Measurements from ENCODE around the gene NCKIPSD.

Gene NCKIPSD

DNA sequence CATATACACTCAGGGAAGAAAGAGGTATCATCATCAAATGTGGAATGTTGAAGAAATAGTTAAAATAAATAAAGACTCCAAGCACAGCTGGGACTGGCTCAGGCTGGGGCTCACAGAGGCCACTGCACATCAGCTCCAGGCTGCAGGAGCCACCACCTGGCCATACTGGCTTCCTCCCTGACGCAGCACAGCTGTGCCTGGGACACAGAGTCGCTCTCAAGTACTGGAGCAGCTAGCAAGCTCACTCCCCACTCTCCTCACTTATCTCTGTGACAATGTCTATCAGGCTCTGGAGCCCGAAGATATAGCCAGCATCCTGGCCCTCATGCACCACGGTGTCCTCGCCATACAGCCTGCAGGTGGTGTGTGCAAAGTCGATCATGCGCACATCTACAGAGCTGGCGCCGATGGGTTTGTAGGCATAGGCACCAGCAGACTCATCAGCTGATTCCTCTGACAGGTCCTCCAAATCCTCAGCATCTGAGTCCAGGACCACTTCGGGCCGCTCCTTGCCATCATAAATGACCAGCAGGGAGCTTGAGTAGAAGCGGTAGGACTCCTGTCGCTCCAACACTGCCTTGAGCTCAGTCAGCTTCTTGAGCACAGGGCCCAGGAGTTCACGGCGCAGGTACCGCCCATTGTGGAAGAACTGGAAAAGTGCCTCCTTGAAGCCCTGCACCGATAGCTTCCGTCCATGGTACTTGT is 2.5 kb upstream of the NCKIPSD start:
- H2AK5ac ChIP-seq (ENCODE audit: low read length) = no peak overlapping the region
- no peak overlapping the region for H3K56ac ChIP-seq (ENCODE audit: low read length)
- WGBS (ENCODE audit: extremely low coverage, insufficient coverage, low lambda C conversion rate) = no CpG with 5 or more reads among the region's 18 CpGs
- no peak overlapping the region for H2BK5ac ChIP-seq (ENCODE audit: low read length)
- peaks cover 2% of the 10 kb centered on the region for H3K79me2 ChIP-seq (ENCODE audit: control insufficient read depth, insufficient read depth, low read length)
- H3K9ac ChIP-seq (ENCODE audit: low read length) = no peak overlapping the region
- H3K23ac ChIP-seq (ENCODE audit: low read length) = no peak overlapping the region
- no peak overlapping the region for H3K18ac ChIP-seq (ENCODE audit: low read length)
- peaks cover 2% of the 10 kb centered on the region for H3K4me1 ChIP-seq (ENCODE audit: control insufficient read depth, low read depth, low read length)
- no peak overlapping the region for H2BK15ac ChIP-seq (replicated peaks; ENCODE audit: low read depth)
- H3K4me3 ChIP-seq (ENCODE audit: low read length) = no peak overlapping the region
- peaks cover 14% of the 10 kb centered on the region for H3K79me1 ChIP-seq (ENCODE audit: low read length)
- no peak overlapping the region for H2BK120ac ChIP-seq (ENCODE audit: low read depth, low read length)
- H4K5ac ChIP-seq (ENCODE audit: low read length) = no peak overlapping the region
- no peak overlapping the region for H3K27ac ChIP-seq (ENCODE audit: low read depth, low read length)
- no peak overlapping the region for H3K4me2 ChIP-seq (ENCODE audit: low read length)
- no peak overlapping the region for H4K8ac ChIP-seq (ENCODE audit: low read depth, low read length)
- no peak for DNase-seq
- H3K27me3 ChIP-seq (ENCODE audit: insufficient read depth, low read length, poor library complexity) = no peaks in the 10 kb centered on the region
- peaks cover 23% of the 10 kb centered on the region for H3K36me3 ChIP-seq (ENCODE audit: control insufficient read depth, insufficient read depth, low read length)
- no peak overlapping the region for H3K4ac ChIP-seq (ENCODE audit: low read depth, low read length)

DNA sequence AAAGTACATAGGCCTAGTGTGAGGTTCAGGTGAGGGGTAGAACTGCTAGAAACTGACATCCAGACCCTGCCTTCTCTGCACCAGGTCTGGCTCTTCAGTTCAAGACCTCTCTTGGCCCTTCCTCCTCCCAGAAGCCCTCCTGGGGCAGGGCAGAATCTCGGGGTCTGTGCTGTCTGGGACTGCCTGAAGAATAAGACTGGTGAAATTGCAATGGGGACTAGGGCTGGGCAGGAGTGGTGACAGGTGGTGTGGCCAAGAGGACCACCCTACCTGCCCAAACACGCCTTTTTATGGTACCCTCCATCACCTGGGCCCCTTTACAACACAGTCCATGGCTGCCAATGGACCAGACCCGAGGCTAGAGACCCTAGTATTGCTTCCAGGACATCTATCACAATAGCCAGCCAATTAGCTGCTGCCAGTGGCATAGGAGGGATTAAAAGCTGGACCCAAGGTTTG is 1.5 kb upstream of the NCKIPSD start:
- H4K5ac ChIP-seq (ENCODE audit: low read length) = no peak overlapping the region
- no peak overlapping the region for H2AK5ac ChIP-seq (ENCODE audit: low read length)
- H3K4me2 ChIP-seq (ENCODE audit: low read length) = no peak overlapping the region
- H3K23ac ChIP-seq (ENCODE audit: low read length) = no peak overlapping the region
- no peak overlapping the region for H3K56ac ChIP-seq (ENCODE audit: low read length)
- no peaks in the 10 kb centered on the region for H3K27me3 ChIP-seq (ENCODE audit: insufficient read depth, low read length, poor library complexity)
- no CpG with 5 or more reads among the region's 3 CpGs for WGBS (ENCODE audit: extremely low coverage, insufficient coverage, low lambda C conversion rate)
- H3K36me3 ChIP-seq (ENCODE audit: control insufficient read depth, insufficient read depth, low read length) = peaks cover 17% of the 10 kb centered on the region
- H3K27ac ChIP-seq (ENCODE audit: low read depth, low read length) = no peak overlapping the region
- H2BK15ac ChIP-seq (replicated peaks; ENCODE audit: low read depth) = no peak overlapping the region
- H2BK5ac ChIP-seq (ENCODE audit: low read length) = no peak overlapping the region
- peaks cover 2% of the 10 kb centered on the region for H3K79me2 ChIP-seq (ENCODE audit: control insufficient read depth, insufficient read depth, low read length)
- H3K4me3 ChIP-seq (ENCODE audit: low read length) = no peak overlapping the region
- H3K4ac ChIP-seq (ENCODE audit: low read depth, low read length) = no peak overlapping the region
- no peak overlapping the region for H3K18ac ChIP-seq (ENCODE audit: low read length)
- no peak overlapping the region for H3K9ac ChIP-seq (ENCODE audit: low read length)
- H4K8ac ChIP-seq (ENCODE audit: low read depth, low read length) = no peak overlapping the region
- peaks cover 2% of the 10 kb centered on the region for H3K4me1 ChIP-seq (ENCODE audit: control insufficient read depth, low read depth, low read length)
- DNase-seq = no peak
- no peak overlapping the region for H2BK120ac ChIP-seq (ENCODE audit: low read depth, low read length)
- H3K79me1 ChIP-seq (ENCODE audit: low read length) = peaks cover 13% of the 10 kb centered on the region

GRCh38 chr3:48686538-48687219 is 964 bp upstream of the NCKIPSD start:
- no peak overlapping the region for H2AK5ac ChIP-seq (ENCODE audit: low read length)
- H2BK15ac ChIP-seq (replicated peaks; ENCODE audit: low read depth) = no peak overlapping the region
- peaks cover 13% of the 10 kb centered on the region for H3K79me1 ChIP-seq (ENCODE audit: low read length)
- no peak overlapping the region for H2BK5ac ChIP-seq (ENCODE audit: low read length)
- H3K4me1 ChIP-seq (ENCODE audit: control insufficient read depth, low read depth, low read length) = peaks cover 2% of the 10 kb centered on the region
- no peak overlapping the region for H3K9ac ChIP-seq (ENCODE audit: low read length)
- H3K36me3 ChIP-seq (ENCODE audit: control insufficient read depth, insufficient read depth, low read length) = peaks cover 18% of the 10 kb centered on the region
- no peak overlapping the region for H2BK120ac ChIP-seq (ENCODE audit: low read depth, low read length)
- H3K27ac ChIP-seq (ENCODE audit: low read depth, low read length) = no peak overlapping the region
- H3K56ac ChIP-seq (ENCODE audit: low read length) = peak overlapping the region; percentile 17
- no peak overlapping the region for H3K4me2 ChIP-seq (ENCODE audit: low read length)
- peaks cover 2% of the 10 kb centered on the region for H3K79me2 ChIP-seq (ENCODE audit: control insufficient read depth, insufficient read depth, low read length)
- WGBS (ENCODE audit: extremely low coverage, insufficient coverage, low lambda C conversion rate) = no CpG with 5 or more reads among the region's 10 CpGs
- no peak overlapping the region for H3K4me3 ChIP-seq (ENCODE audit: low read length)
- H3K23ac ChIP-seq (ENCODE audit: low read length) = no peak overlapping the region
- H3K4ac ChIP-seq (ENCODE audit: low read depth, low read length) = no peak overlapping the region
- H4K8ac ChIP-seq (ENCODE audit: low read depth, low read length) = no peak overlapping the region
- DNase-seq = no peak
- H3K27me3 ChIP-seq (ENCODE audit: insufficient read depth, low read length, poor library complexity) = no peaks in the 10 kb centered on the region
- H3K18ac ChIP-seq (ENCODE audit: low read length) = no peak overlapping the region
- H4K5ac ChIP-seq (ENCODE audit: low read length) = no peak overlapping the region

DNA sequence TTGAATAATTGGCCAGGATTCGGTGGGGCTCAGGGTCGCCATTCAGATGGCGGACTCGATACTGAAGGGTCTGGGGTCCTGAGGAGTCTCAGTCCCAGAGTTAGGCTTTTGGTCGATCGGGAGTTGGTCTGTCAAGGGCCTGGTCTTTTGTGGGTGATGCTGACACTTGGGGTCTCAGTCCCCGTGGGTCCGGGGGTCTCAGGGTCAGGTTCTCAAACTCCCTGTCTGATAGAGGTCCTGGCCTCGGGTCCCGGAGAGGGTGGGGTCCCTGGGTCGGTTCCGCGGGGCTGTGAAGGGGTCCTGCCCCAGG is 467 bp downstream of the NCKIPSD start:
- Histone ChIP-seq H3K23ac (ENCODE audit: low read length) (no peak overlapping the region), H2BK120ac (ENCODE audit: low read depth, low read length) (no peak overlapping the region), H3K4me1 (ENCODE audit: control insufficient read depth, low read depth, low read length) (peaks cover 2% of the 10 kb centered on the region), H3K4ac (ENCODE audit: low read depth, low read length) (no peak overlapping the region), H3K79me2 (ENCODE audit: control insufficient read depth, insufficient read depth, low read length) (peaks cover 2% of the 10 kb centered on the region), H2AK5ac (ENCODE audit: low read length) (no peak overlapping the region), H3K56ac (ENCODE audit: low read length) (peak overlapping the region; percentile 100), H3K9ac (ENCODE audit: low read length) (peak overlapping the region; percentile 97), H3K4me3 (ENCODE audit: low read length) (peak overlapping the region; percentile 96), H4K8ac (ENCODE audit: low read depth, low read length) (no peak overlapping the region), H3K79me1 (ENCODE audit: low read length) (peaks cover 13% of the 10 kb centered on the region), H2BK15ac (replicated peaks; ENCODE audit: low read depth) (no peak overlapping the region), H3K18ac (ENCODE audit: low read length) (no peak overlapping the region), H3K4me2 (ENCODE audit: low read length) (peak overlapping the region; percentile 43), H3K36me3 (ENCODE audit: control insufficient read depth, insufficient read depth, low read length) (peaks cover 15% of the 10 kb centered on the region), H3K27me3 (ENCODE audit: insufficient read depth, low read length, poor library complexity) (no peaks in the 10 kb centered on the region), H2BK5ac (ENCODE audit: low read length) (no peak overlapping the region), H3K27ac (ENCODE audit: low read depth, low read length) (no peak overlapping the region), H4K5ac (ENCODE audit: low read length) (no peak overlapping the region)
- no peak for DNase-seq
- WGBS (ENCODE audit: extremely low coverage, insufficient coverage, low lambda C conversion rate) = no CpG with 5 or more reads among the region's 13 CpGs

DNA sequence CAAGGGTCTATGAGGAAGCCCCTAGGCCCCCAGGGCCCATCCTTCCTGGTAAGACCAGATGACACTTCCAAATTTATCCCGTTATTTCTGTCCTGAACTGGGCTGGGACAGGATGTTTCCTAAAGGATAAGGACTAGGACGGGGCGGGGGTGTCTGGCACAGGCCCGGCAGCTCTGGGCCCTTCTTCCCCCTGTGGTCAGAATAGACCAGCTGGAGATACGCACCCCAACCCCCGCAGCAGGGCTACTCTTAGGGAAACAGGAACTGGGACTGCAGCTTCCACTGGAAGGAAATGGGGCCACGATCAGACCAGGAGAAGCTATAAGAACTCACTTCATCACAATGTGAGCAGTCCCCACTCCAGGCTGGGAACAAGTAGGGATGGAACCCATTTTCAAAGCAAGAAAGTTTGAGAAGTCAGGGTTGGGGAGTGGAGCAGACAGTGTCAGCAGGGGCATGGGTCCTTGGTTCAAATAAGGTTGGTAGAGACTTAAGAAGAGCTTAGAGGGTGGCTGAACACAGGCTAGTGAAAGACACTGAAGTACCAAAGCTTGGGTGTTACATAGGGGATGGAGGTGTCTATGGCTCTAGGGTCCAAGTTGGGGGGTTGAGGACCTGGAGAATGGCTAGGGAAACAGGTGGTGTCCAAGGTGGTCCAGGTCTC is 1.1 kb downstream of the NCKIPSD start:
- Histone ChIP-seq H2AK5ac (ENCODE audit: low read length) (no peak overlapping the region), H3K4me1 (ENCODE audit: control insufficient read depth, low read depth, low read length) (peaks cover 2% of the 10 kb centered on the region), H3K79me1 (ENCODE audit: low read length) (peaks cover 11% of the 10 kb centered on the region), H3K36me3 (ENCODE audit: control insufficient read depth, insufficient read depth, low read length) (peaks cover 18% of the 10 kb centered on the region), H3K23ac (ENCODE audit: low read length) (no peak overlapping the region), H3K56ac (ENCODE audit: low read length) (peak overlapping the region; percentile 68), H4K5ac (ENCODE audit: low read length) (no peak overlapping the region), H2BK120ac (ENCODE audit: low read depth, low read length) (no peak overlapping the region), H3K4me2 (ENCODE audit: low read length) (peak overlapping the region; percentile 42), H4K8ac (ENCODE audit: low read depth, low read length) (no peak overlapping the region), H3K4me3 (ENCODE audit: low read length) (no peak overlapping the region), H3K27me3 (ENCODE audit: insufficient read depth, low read length, poor library complexity) (no peaks in the 10 kb centered on the region), H3K9ac (ENCODE audit: low read length) (peak overlapping the region; percentile 62), H3K18ac (ENCODE audit: low read length) (no peak overlapping the region), H2BK5ac (ENCODE audit: low read length) (no peak overlapping the region), H2BK15ac (replicated peaks; ENCODE audit: low read depth) (no peak overlapping the region), H3K79me2 (ENCODE audit: control insufficient read depth, insufficient read depth, low read length) (peaks cover 2% of the 10 kb centered on the region), H3K4ac (ENCODE audit: low read depth, low read length) (no peak overlapping the region), H3K27ac (ENCODE audit: low read depth, low read length) (no peak overlapping the region)
- WGBS (ENCODE audit: extremely low coverage, insufficient coverage, low lambda C conversion rate) = no CpG with 5 or more reads among the region's 7 CpGs
- no peak for DNase-seq

Data from mesendoderm (in vitro differentiated cells).